Small intestine (tissue), 7 donors: Measurements from ENCODE around the gene NPTX1. TPM values are rescaled to one million over a fixed set of nuclear protein-coding genes. Genes with fewer than 3 reads are reported as not detected.

Experiments
- DNase-seq, 2 donors: peaks; one replicate each; pipeline versions ENCODE4 v3.0.0 to v3.0.0-alpha.2; 2013
- FAIRE-seq: peaks from 2 replicates; lab custom pipeline; 2012; peaks lifted over from hg19 to GRCh38; lab: Jason Lieb, UNC
- H3K27ac ChIP-seq, 3 donors: one replicate each; pipeline ENCODE4 v1.5.1; 2013; ENCODE audit warnings: low read length in 2 of 3, mild to moderate bottlenecking in 2 of 3, control low read depth in 1 of 3, inconsistent platforms in 1 of 3, low read depth in 1 of 3, moderate library complexity in 1 of 3
- H3K27me3 ChIP-seq, 3 donors: one replicate each; pipeline ENCODE4 v1.6.1; 2013; ENCODE audit warnings: low read length in 3 of 3, inconsistent platforms in 1 of 3; ENCODE audit not compliant: control insufficient read depth in 3 of 3, insufficient read depth in 3 of 3
- H3K36me3 ChIP-seq, 3 donors: one replicate each; pipeline ENCODE4 v1.6.1; 2013; ENCODE audit warnings: low read length in 3 of 3, inconsistent platforms in 1 of 3, low read depth in 1 of 3, mild to moderate bottlenecking in 1 of 3, moderate library complexity in 1 of 3; ENCODE audit not compliant: control insufficient read depth in 3 of 3, insufficient read depth in 2 of 3
- H3K4me1 ChIP-seq, 3 donors: one replicate each; pipeline ENCODE4 v1.6.1; 2013; ENCODE audit warnings: low read length in 2 of 3, inconsistent platforms in 1 of 3, low read depth in 1 of 3, mild to moderate bottlenecking in 1 of 3, moderate library complexity in 1 of 3; ENCODE audit not compliant: control insufficient read depth in 3 of 3, insufficient read depth in 2 of 3
- H3K4me3 ChIP-seq, 3 donors: one replicate each; pipeline ENCODE4 v1.5.1; 2013; ENCODE audit warnings: low read length in 3 of 3, control low read depth in 1 of 3, inconsistent platforms in 1 of 3, low read depth in 1 of 3, mild to moderate bottlenecking in 1 of 3, moderate library complexity in 1 of 3
- H3K9me3 ChIP-seq, 2 donors: one replicate each; pipeline ENCODE4 v1.6.1; 2013; ENCODE audit warnings: low read depth in 1 of 2, low read length in 1 of 2; ENCODE audit not compliant: control insufficient read depth in 2 of 2, insufficient read depth in 1 of 2
- WGBS, 3 donors: extraction: QIAGEN DNeasy Blood & Tissue Kit; methylation state at CpG; one replicate each; pipeline ENCODE4 v1.1.7; 2013; 5-methylcytosine and 5-hydroxymethylcytosine counted together
- polyA plus RNA-seq, 4 donors: library from polyadenylated mRNA; stranded (reverse) in 3 of 4; unstranded in 1 of 4; fragments of 200-250 nt in 3 of 4; fragments of 120-200 nt in 1 of 4; gene quantifications; one replicate each; pipeline versions ENCODE4 v1.2.1 to v1.2.3, GENCODE V29; 2013
- donor health status: healthy with polysubstance abuse.
- donor health status: control.
- donor health status: control.
- donor health status: Bipolar disorder and iron deficiency.
- donor health status: healthy.

NPTX1 gene
- polyA plus RNA-seq, 4 donors: 0.15 to 0.39 TPM; not detected in 2

GRCh38 chr17:80443916-80444643 lies 32.3 kb downstream of the NPTX1 start:
- no peaks in the 10 kb centered on the region for H3K9me3 ChIP-seq
- H3K4me3 ChIP-seq: no peak overlapping the region
- no peaks in the 10 kb centered on the region for H3K4me1 ChIP-seq
- FAIRE-seq (no peak), DNase-seq (no peak)
- H3K27ac ChIP-seq: no peak overlapping the region
- no peaks in the 10 kb centered on the region for H3K27me3 ChIP-seq
- WGBS, 3 donors: 46 to 68% (median 60%) methylated on average over 31 of the region's 31 CpGs
- peaks cover 0 to 11% (median 0%) of the 10 kb centered on the region in 3 donors for H3K36me3 ChIP-seq

DNA sequence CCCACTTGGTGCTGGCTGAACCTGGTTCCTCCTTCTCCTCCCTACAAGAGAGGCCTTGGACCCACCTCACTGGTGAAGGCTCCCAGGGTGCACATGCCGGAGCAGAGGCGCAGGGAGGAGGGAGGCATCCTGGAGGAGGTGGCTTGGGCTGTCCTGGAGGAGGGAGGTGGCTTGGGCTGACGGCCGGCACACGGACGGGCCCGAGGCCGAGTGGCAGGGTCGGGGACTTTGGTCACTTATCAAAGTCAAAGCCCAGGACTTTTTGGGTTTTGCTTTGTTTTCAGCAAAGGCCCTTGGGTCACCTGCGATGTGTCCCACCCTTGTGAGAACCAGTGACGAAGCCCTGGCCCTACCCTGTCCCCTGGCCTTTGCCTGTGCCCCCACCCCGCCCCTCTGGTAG lies 32.9 kb downstream of the NPTX1 start:
- WGBS, 3 donors: 33 to 51% (median 45%) methylated on average over 12 of the region's 12 CpGs
- Histone ChIP-seq H3K27me3 (no peaks in the 10 kb centered on the region), H3K4me1 (no peaks in the 10 kb centered on the region), H3K27ac (no peak overlapping the region), H3K4me3 (no peak overlapping the region), H3K9me3 (no peaks in the 10 kb centered on the region), H3K36me3 (peaks cover 0 to 14% (median 0%) of the 10 kb centered on the region in 3 donors)
- DNase-seq: no peak
- no peak for FAIRE-seq

- no peak for FAIRE-seq
- no peak for DNase-seq
Observed at GRCh38 chr17:80442764-80443163, 33.6 kb downstream of the NPTX1 start.

DNA sequence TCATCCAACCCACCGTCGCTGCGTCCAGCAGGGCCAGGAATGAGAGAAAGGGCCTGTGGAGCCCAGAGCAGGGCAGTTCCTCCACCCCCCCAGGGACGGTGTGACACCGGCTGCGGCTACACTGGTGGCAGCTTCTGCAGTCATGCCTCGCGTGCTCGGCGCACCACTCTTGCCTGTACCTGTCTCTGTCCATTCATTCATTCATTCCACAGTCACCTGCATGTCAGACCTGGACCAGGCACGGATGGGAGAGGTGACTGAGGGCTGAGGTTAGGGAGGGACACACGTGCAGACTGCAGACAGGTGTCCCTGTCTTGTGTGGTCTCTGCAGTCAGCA lies 34.1 kb downstream of the NPTX1 start:
- H3K27me3 ChIP-seq: no peaks in the 10 kb centered on the region
- no peaks in the 10 kb centered on the region for H3K4me1 ChIP-seq
- H3K27ac ChIP-seq: no peak overlapping the region
- H3K9me3 ChIP-seq: no peaks in the 10 kb centered on the region
- FAIRE-seq: no peak
- peaks cover 0 to 24% (median 0%) of the 10 kb centered on the region in 3 donors for H3K36me3 ChIP-seq
- no peak overlapping the region for H3K4me3 ChIP-seq
- 85 to 88% (median 88%) methylated on average over 10 to 12 of the region's 12 CpGs for WGBS, 3 donors
- no peak for DNase-seq

More at GRCh38 chr17:80442764-80443163, 33.6 kb downstream of the NPTX1 start:
- Histone ChIP-seq H3K4me3 (no peak overlapping the region), H3K36me3 (peaks cover 0 to 21% (median 0%) of the 10 kb centered on the region in 3 donors), H3K4me1 (no peaks in the 10 kb centered on the region), H3K27me3 (no peaks in the 10 kb centered on the region), H3K9me3 (no peaks in the 10 kb centered on the region), H3K27ac (no peak overlapping the region)
- 64 to 85% (median 72%) methylated on average over 4 of the region's 4 CpGs for WGBS, 3 donors

GRCh38 chr17:80441598-80442322 lies 34.6 kb downstream of the NPTX1 start:
- no peak overlapping the region for H3K27ac ChIP-seq
- WGBS, 3 donors: 86 to 91% (median 90%) methylated on average over 14 of the region's 14 CpGs
- no peak for DNase-seq
- no peaks in the 10 kb centered on the region for H3K9me3 ChIP-seq
- no peaks in the 10 kb centered on the region for H3K4me1 ChIP-seq
- H3K27me3 ChIP-seq: no peaks in the 10 kb centered on the region
- peaks cover 0 to 29% (median 0%) of the 10 kb centered on the region in 3 donors for H3K36me3 ChIP-seq
- no peak for FAIRE-seq
- H3K4me3 ChIP-seq: no peak overlapping the region

- no peaks in the 10 kb centered on the region for H3K9me3 ChIP-seq
- FAIRE-seq (no peak), DNase-seq (peak in 1 of 2 donors; percentile 62)
- H3K27ac ChIP-seq: no peak overlapping the region
- H3K4me1 ChIP-seq: no peaks in the 10 kb centered on the region
- H3K4me3 ChIP-seq: no peak overlapping the region
- WGBS, 3 donors: 40 to 62% (median 55%) methylated on average over 14 of the region's 14 CpGs
- H3K36me3 ChIP-seq: peaks cover 0 to 29% (median 0%) of the 10 kb centered on the region in 3 donors
- H3K27me3 ChIP-seq: no peaks in the 10 kb centered on the region
Observed at GRCh38 chr17:80441133-80441578, 35.3 kb downstream of the NPTX1 start.

DNA sequence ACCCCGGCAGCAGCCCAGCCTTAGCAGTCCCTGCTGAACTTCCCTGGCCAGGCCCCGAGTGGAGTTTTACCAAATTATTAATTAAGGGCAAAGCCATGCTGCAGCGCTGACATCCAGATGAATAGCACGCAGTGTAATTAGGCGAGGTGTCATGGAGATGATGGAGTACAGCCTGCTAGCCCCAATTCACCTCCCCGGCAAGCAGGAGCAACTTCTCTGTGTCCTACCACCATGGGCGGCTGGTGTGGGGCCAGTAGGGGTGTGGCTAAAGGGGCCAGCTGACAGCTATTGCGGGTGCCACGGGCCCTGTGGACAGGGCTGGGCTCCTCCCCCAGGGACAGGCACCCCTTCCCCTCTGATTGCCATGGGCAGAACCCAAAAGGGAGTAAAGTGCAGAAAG lies 36.9 kb downstream of the NPTX1 start:
- Histone ChIP-seq H3K9me3 (no peaks in the 10 kb centered on the region), H3K36me3 (peaks cover 0 to 29% (median 0%) of the 10 kb centered on the region in 3 donors), H3K4me1 (no peaks in the 10 kb centered on the region), H3K27ac (no peak overlapping the region), H3K4me3 (no peak overlapping the region), H3K27me3 (no peaks in the 10 kb centered on the region)
- DNase-seq: no peak
- no peak for FAIRE-seq
- WGBS, 3 donors: 77 to 82% (median 79%) methylated on average over 9 of the region's 9 CpGs

DNA sequence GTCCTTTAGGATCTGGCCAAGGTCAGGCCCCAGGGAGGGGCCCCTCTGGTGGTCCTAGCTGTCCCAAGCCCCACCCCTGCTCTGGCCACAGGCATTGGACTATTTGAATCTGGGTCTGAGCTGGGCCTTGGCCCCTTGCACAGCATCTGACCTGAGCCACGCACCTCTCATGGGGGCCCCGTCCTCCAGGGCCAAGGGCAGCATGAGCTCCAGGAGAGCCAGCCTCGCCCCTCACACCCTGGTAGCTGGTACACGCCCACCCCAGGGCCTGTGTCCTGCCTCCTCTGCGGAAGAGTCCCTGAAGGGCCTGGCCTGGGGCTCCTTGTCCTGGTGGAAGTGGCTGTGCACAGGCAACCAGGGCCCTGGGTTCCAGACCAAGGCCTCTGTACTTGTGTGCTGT lies 37.6 kb downstream of the NPTX1 start:
- Histone ChIP-seq H3K27ac (no peak overlapping the region), H3K9me3 (no peaks in the 10 kb centered on the region), H3K4me3 (no peak overlapping the region), H3K36me3 (peaks cover 0 to 29% (median 0%) of the 10 kb centered on the region in 3 donors), H3K4me1 (no peaks in the 10 kb centered on the region), H3K27me3 (no peaks in the 10 kb centered on the region)
- DNase-seq (no peak), FAIRE-seq (no peak)
- 71 to 92% (median 88%) methylated on average over 5 of the region's 5 CpGs for WGBS, 3 donors
